ENCODE measurements around the gene TBC1D17.

- TF ChIP-seq CTCF (CRISPR knock-in tag; IDR thresholded peaks at IDR 0.05) (no peak), TBP (CRISPR knock-in tag; IDR thresholded peaks at IDR 0.05) (no peak), BCL3 (CRISPR knock-in tag; IDR thresholded peaks at IDR 0.05) (no peak), HMG20B (CRISPR knock-in tag; conservative IDR thresholded peaks at IDR 0.05) (no peak), ZNF549 (CRISPR knock-in tag; IDR thresholded peaks at IDR 0.05) (no peak), FOXK2 (IDR thresholded peaks at IDR 0.05) (no peak), ZNF274 (CRISPR knock-in tag; IDR thresholded peaks at IDR 0.05) (no peak)
These were observed 11.7 kb downstream of the TBC1D17 start for GRCh38 chr19:49889038-49889686.
